ENCODE measurements around the gene NGF. TPM values are rescaled to one million over a fixed set of nuclear protein-coding genes. Genes with fewer than 3 reads are reported as not detected.

NGF gene
- total and polyA plus RNA-seq, 12 donors = 0.55 to 6.9 (median 1.5) TPM

GRCh38 chr1:115320377-115320776 is 17.7 kb downstream of the NGF start:
- H3K27me3 ChIP-seq = no peaks in the 10 kb centered on the region
- intact Hi-C loops (cut with DNase I) = no loop called here

DNA sequence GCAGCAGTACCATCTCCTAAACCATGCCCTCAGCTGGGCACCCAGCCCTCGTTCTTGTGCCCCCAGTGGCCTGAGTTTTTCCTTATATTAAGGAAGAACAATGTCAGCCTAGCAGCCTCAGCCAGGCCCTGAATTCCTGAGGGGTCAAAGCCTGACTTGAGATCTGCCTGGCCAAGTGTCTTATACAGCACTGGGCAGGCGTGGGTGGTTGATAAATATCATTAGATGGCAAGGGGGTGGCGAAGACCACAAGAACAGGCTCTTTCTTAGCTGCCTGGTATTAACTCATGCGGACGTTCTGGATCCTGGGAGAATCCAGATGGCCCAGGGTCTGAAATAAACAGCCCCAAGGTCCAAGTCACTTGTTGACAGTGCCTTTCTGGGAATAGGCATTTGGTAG is 18.3 kb downstream of the NGF start:
- DNase-seq = no peak
- no peaks in the 10 kb centered on the region for H3K9me3 ChIP-seq (replicated peaks in 1 of 3)
- intact Hi-C loops (cut with DNase I) = no loop called here
- no peaks in the 10 kb centered on the region for H3K36me3 ChIP-seq (replicated peaks in 1 of 2)
- TF ChIP-seq POLR2A (IDR thresholded peaks at IDR 0.05) (no peak), CTCF (IDR thresholded peaks at IDR 0.05) (no peak)
- H3K4me3 ChIP-seq = no peak overlapping the region
- no peak overlapping the region for H3K27ac ChIP-seq
- WGBS, 4 donors = 43 to 62% (median 48%) methylated on average over 2 to 5 of the region's 5 CpGs
- no peaks in the 10 kb centered on the region for H3K4me1 ChIP-seq (replicated peaks in 1 of 2)
- H3K27me3 ChIP-seq = no peaks in the 10 kb centered on the region

More at GRCh38 chr1:115320377-115320776, 17.7 kb downstream of the NGF start:
- Histone ChIP-seq H3K27ac (no peak overlapping the region), H3K36me3 (replicated peaks in 1 of 2) (no peaks in the 10 kb centered on the region), H3K4me1 (replicated peaks in 1 of 2) (no peaks in the 10 kb centered on the region), H3K9me3 (replicated peaks in 1 of 3) (no peaks in the 10 kb centered on the region), H3K4me3 (no peak overlapping the region)
- 80 to 93% (median 84%) methylated on average over 6 of the region's 6 CpGs for WGBS, 4 donors
- no peak for DNase-seq
- TF ChIP-seq CTCF (IDR thresholded peaks at IDR 0.05) (no peak), POLR2A (IDR thresholded peaks at IDR 0.05) (no peak)

DNA sequence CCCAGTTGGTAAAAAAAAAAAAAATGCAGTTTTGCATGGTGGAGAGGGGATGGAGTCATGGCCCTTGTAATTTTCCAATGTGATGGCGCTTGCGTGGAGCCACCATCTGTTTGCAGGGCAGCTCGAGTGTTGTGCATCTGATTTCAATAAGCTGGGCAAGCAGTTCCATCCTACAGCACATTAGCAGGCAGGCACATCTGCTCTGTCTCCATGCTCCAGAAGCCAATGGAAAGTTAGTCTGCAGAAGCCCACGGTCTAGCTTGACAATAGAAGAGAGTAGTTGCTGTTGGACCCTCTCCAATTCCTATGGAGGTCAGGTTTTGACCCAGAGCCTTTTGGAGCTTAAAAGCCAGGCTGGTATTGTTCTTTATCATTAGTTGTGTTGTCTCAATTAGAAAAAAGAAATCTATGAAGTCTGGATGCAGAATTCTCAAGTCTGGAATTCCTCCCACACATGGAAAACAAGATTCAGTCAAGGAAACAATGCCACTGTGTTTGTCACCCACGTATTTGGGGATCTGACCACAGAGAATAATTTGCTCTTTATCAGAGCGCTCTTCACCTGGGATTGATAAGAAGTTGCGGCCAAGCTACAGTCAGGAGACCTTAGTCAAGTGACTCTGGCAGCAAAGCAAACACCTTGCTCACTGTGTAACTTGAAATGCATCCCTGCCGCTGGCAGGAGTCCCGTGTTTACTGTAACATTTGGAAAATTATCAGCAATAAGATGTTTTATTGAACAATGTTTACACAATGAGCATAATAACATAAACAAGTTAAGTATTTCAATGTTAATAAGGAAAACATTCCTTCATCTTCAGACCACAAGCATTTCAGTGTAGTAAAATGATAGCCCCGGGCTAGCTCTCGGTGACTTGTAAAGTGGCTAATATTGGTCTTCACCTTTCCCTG is 20.7 kb downstream of the NGF start:
- Histone ChIP-seq H3K9me3 (replicated peaks in 1 of 3) (no peaks in the 10 kb centered on the region), H3K27me3 (no peaks in the 10 kb centered on the region), H3K4me3 (no peak overlapping the region), H3K27ac (no peak overlapping the region), H3K36me3 (replicated peaks in 1 of 2) (no peaks in the 10 kb centered on the region), H3K4me1 (replicated peaks in 1 of 2) (no peaks in the 10 kb centered on the region)
- 80 to 89% (median 83%) methylated on average over 10 to 11 of the region's 11 CpGs for WGBS, 4 donors
- no peak for TF ChIP-seq CTCF (IDR thresholded peaks at IDR 0.05)
- no peak for TF ChIP-seq POLR2A (IDR thresholded peaks at IDR 0.05)
- intact Hi-C loops (cut with DNase I) = no loop called here
- DNase-seq = no peak

GRCh38 chr1:115314765-115315164 is 23.3 kb downstream of the NGF start:
- intact Hi-C loops (cut with DNase I) = no loop called here
- Histone ChIP-seq H3K27me3 (no peaks in the 10 kb centered on the region), H3K4me1 (replicated peaks in 1 of 2) (no peaks in the 10 kb centered on the region), H3K9me3 (replicated peaks in 1 of 3) (no peaks in the 10 kb centered on the region), H3K36me3 (replicated peaks in 1 of 2) (no peaks in the 10 kb centered on the region), H3K27ac (peak overlapping the region in 1 of 5 donors; percentile 6), H3K4me3 (no peak overlapping the region)
- no peak for TF ChIP-seq POLR2A (IDR thresholded peaks at IDR 0.05)
- DNase-seq = no peak
- 45 to 66% (median 57%) methylated on average over 3 of the region's 3 CpGs for WGBS, 4 donors

Measured in adrenal gland (tissue), 12 donors.